ENCODE results near the gene DLX4.

DLX4 gene

DNA sequence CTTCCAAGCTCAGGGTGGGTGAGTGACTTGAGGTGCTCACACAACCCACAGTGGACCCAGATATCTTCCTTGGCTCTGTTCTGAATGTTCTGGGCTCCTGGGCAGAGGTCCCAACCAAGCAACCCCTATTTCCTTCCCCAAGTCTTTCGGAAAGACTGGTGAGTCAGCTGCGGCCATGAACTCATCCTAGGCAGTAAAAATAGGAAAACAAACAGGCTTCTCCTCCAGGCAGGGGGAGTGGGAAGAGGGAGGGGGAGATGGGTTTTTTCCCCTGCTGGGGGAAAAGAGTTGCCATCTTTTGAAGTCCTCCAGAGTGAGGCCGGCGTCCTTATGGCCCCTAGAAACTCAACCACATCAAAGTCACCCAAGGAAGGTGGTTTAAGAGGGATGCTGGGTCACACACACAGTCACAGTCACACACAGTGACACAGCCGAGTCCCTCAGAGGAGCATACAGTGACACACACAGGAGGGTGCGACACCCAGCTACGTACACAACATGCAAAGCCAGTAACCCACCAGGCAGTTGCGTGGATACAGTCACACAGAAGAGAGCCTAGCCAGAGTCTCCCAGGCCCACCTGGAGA is 16.0 kb upstream of the DLX4 start:
- no peaks in the 10 kb centered on the region for H3K79me2 ChIP-seq (ENCODE audit: insufficient read depth, low read length)
- no peaks in the 10 kb centered on the region for H3F3A ChIP-seq (ENCODE audit: low read depth)
- no peak overlapping the region for H2AFZ ChIP-seq (ENCODE audit: low read length)
- no peaks in the 10 kb centered on the region for H3K36me3 ChIP-seq (ENCODE audit: insufficient read depth, low read length)
- peak overlapping the region; percentile 42 for H3K4me3 ChIP-seq (ENCODE audit: low read length, poor library complexity, severe bottlenecking)
- no peak overlapping the region for H3K9ac ChIP-seq (ENCODE audit: low read depth, low read length, poor library complexity, severe bottlenecking)
- peaks cover 20% of the 10 kb centered on the region for H3K4me1 ChIP-seq (ENCODE audit: insufficient read depth, low read length, poor library complexity, severe bottlenecking)
- no peaks in the 10 kb centered on the region for H3K9me2 ChIP-seq (replicated peaks; ENCODE audit: low read depth, low read length)
- no peaks in the 10 kb centered on the region for H4K20me1 ChIP-seq (ENCODE audit: insufficient read depth, low read length, poor library complexity, severe bottlenecking)
- H3K4me2 ChIP-seq (ENCODE audit: low read depth, low read length, poor library complexity, severe bottlenecking): peak overlapping the region; percentile 64
- no peaks in the 10 kb centered on the region for H3K27me3 ChIP-seq (ENCODE audit: insufficient read depth, low read length, poor library complexity, severe bottlenecking)
- H3K9me3 ChIP-seq (ENCODE audit: insufficient read depth, low read depth, low read length): no peaks in the 10 kb centered on the region
- TF ChIP-seq, protein P1, sequence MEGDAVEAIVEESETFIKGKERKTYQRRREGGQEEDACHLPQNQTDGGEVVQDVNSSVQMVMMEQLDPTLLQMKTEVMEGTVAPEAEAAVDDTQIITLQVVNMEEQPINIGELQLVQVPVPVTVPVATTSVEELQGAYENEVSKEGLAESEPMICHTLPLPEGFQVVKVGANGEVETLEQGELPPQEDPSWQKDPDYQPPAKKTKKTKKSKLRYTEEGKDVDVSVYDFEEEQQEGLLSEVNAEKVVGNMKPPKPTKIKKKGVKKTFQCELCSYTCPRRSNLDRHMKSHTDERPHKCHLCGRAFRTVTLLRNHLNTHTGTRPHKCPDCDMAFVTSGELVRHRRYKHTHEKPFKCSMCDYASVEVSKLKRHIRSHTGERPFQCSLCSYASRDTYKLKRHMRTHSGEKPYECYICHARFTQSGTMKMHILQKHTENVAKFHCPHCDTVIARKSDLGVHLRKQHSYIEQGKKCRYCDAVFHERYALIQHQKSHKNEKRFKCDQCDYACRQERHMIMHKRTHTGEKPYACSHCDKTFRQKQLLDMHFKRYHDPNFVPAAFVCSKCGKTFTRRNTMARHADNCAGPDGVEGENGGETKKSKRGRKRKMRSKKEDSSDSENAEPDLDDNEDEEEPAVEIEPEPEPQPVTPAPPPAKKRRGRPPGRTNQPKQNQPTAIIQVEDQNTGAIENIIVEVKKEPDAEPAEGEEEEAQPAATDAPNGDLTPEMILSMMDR (conservative IDR thresholded peaks at IDR 0.05; ENCODE audit: low read length): no peak
- no peak for TF ChIP-seq EZH2phosphoT487 (IDR thresholded peaks at IDR 0.05; ENCODE audit: borderline replicate concordance)

DNA sequence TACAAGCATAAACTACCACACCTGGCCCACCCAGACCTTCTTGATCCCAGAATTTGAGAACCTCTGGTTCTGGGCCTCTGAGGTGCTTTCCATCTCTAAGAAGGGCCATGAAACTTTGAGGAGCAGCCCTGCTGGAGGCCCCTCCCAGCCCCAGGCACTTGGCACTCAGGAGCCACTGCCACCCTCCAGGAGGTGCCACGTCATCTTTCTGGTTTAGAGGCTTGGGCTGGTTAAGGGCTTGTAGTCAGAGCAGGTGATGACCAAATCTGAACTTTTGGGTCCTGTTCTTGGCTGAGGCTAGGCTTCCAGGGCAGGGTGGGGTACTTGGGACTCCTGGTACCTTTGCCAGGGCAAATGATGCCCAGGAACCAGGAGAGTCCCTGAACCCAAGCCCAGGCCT is 13.8 kb upstream of the DLX4 start:
- no peak overlapping the region for H2AFZ ChIP-seq (ENCODE audit: low read length)
- H3K79me2 ChIP-seq (ENCODE audit: insufficient read depth, low read length): no peaks in the 10 kb centered on the region
- no peaks in the 10 kb centered on the region for H3K9me2 ChIP-seq (replicated peaks; ENCODE audit: low read depth, low read length)
- peaks cover 20% of the 10 kb centered on the region for H3K4me1 ChIP-seq (ENCODE audit: insufficient read depth, low read length, poor library complexity, severe bottlenecking)
- TF ChIP-seq, protein P1 (conservative IDR thresholded peaks at IDR 0.05; ENCODE audit: low read length): no peak
- TF ChIP-seq EZH2phosphoT487 (IDR thresholded peaks at IDR 0.05; ENCODE audit: borderline replicate concordance): no peak
- H4K20me1 ChIP-seq (ENCODE audit: insufficient read depth, low read length, poor library complexity, severe bottlenecking): no peaks in the 10 kb centered on the region
- no peaks in the 10 kb centered on the region for H3K36me3 ChIP-seq (ENCODE audit: insufficient read depth, low read length)
- no peak overlapping the region for H3K9ac ChIP-seq (ENCODE audit: low read depth, low read length, poor library complexity, severe bottlenecking)
- no peak overlapping the region for H3K4me3 ChIP-seq (ENCODE audit: low read length, poor library complexity, severe bottlenecking)
- H3K27me3 ChIP-seq (ENCODE audit: insufficient read depth, low read length, poor library complexity, severe bottlenecking): no peaks in the 10 kb centered on the region
- no peaks in the 10 kb centered on the region for H3F3A ChIP-seq (ENCODE audit: low read depth)
- no peaks in the 10 kb centered on the region for H3K9me3 ChIP-seq (ENCODE audit: insufficient read depth, low read depth, low read length)
- no peak overlapping the region for H3K4me2 ChIP-seq (ENCODE audit: low read depth, low read length, poor library complexity, severe bottlenecking)

DNA sequence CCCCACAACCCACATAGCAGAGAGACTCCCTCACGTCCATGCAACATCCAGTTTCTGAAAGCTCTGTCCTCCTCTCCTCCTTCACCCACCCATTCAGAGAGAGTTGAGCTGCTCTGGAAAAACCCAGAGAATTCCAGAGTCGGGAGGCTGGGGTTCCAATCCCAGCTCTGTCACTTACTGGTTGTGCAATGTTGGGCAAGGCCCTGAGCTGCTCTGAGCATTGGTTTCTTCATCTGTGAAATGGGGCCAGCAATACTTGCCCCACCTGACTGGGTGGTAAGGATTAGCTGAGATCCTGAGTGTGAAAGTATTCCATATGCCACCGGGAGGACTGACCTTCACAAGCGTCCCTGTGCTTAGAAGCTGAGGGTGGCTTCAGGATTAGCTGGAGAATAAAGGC is 12.2 kb upstream of the DLX4 start:
- no peaks in the 10 kb centered on the region for H3K79me2 ChIP-seq (ENCODE audit: insufficient read depth, low read length)
- no peaks in the 10 kb centered on the region for H3K9me2 ChIP-seq (replicated peaks; ENCODE audit: low read depth, low read length)
- H2AFZ ChIP-seq (ENCODE audit: low read length): no peak overlapping the region
- no peaks in the 10 kb centered on the region for H3K9me3 ChIP-seq (ENCODE audit: insufficient read depth, low read depth, low read length)
- no peak for TF ChIP-seq EZH2phosphoT487 (IDR thresholded peaks at IDR 0.05; ENCODE audit: borderline replicate concordance)
- TF ChIP-seq, protein P1 (conservative IDR thresholded peaks at IDR 0.05; ENCODE audit: low read length): no peak
- H3K4me1 ChIP-seq (ENCODE audit: insufficient read depth, low read length, poor library complexity, severe bottlenecking): peaks cover 20% of the 10 kb centered on the region
- no peaks in the 10 kb centered on the region for H3K27me3 ChIP-seq (ENCODE audit: insufficient read depth, low read length, poor library complexity, severe bottlenecking)
- no peak overlapping the region for H3K4me2 ChIP-seq (ENCODE audit: low read depth, low read length, poor library complexity, severe bottlenecking)
- no peaks in the 10 kb centered on the region for H4K20me1 ChIP-seq (ENCODE audit: insufficient read depth, low read length, poor library complexity, severe bottlenecking)
- H3K9ac ChIP-seq (ENCODE audit: low read depth, low read length, poor library complexity, severe bottlenecking): no peak overlapping the region
- no peaks in the 10 kb centered on the region for H3K36me3 ChIP-seq (ENCODE audit: insufficient read depth, low read length)
- H3K4me3 ChIP-seq (ENCODE audit: low read length, poor library complexity, severe bottlenecking): no peak overlapping the region
- H3F3A ChIP-seq (ENCODE audit: low read depth): no peaks in the 10 kb centered on the region
